ENCODE results near the gene DBF4B.
"Not testable (repeated sequence)": the region's sequence is repeated elsewhere in the genome, so short reads cannot be mapped to it uniquely, and the experiment has no call there.

DBF4B gene

GRCh38 chr17:44745301-44745700, 36.8 kb downstream of the DBF4B start:
- no peaks in the 10 kb centered on the region for H4K20me1 ChIP-seq (ENCODE audit: control insufficient read depth, insufficient read depth, low read depth, low read length)
- H3K36me3 ChIP-seq (ENCODE audit: control insufficient read depth, low read length), result peaks cover 22% of the 10 kb centered on the region
- TF ChIP-seq EZH2phosphoT487 (IDR thresholded peaks at IDR 0.05; ENCODE audit: borderline replicate concordance, low read length), result no peak
- TF ChIP-seq CTCF (IDR thresholded peaks at IDR 0.05; ENCODE audit: low read depth, low read length, poor library complexity, severe bottlenecking), result no peak
- H3K9me3 ChIP-seq (ENCODE audit: control insufficient read depth, insufficient read depth, low read length), result no peaks in the 10 kb centered on the region
- H3K27ac ChIP-seq (ENCODE audit: low read depth, low read length), result no peak overlapping the region
- H3K4me3 ChIP-seq (ENCODE audit: low read length), result no peak overlapping the region
- no peaks in the 10 kb centered on the region for H3K27me3 ChIP-seq (ENCODE audit: control insufficient read depth, low read length)
- H3K4me1 ChIP-seq (ENCODE audit: control insufficient read depth, low read length), result no peaks in the 10 kb centered on the region
- no peaks in the 10 kb centered on the region for H3K79me2 ChIP-seq (ENCODE audit: control insufficient read depth, low read length)
- no peak overlapping the region for H3K4me2 ChIP-seq (ENCODE audit: low read length)
- no peaks in the 10 kb centered on the region for H3F3A ChIP-seq (ENCODE audit: control insufficient read depth, insufficient read depth)
- H3K9me2 ChIP-seq (replicated peaks; ENCODE audit: control insufficient read depth, low read length), result no peaks in the 10 kb centered on the region

DNA sequence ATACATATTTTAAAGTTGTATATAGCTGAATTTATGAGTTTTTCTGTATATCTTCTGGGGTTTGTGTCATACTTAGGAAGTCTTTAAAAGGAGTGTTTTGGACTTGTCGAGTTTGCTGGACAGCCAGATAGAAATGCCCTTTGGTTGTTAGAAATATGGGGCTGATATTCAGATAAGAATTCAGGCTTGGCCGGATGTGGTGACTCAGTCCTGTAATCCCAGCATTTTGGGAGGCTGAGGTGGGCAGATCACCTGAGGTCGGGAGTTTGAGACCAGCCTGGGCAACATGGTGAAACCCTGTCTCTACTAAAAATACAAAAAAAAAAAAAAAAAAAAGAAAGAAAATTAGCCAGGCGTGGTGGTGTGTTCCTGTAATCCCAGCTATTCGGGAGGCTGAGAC, 37.3 kb downstream of the DBF4B start:
- H3K27ac ChIP-seq (ENCODE audit: low read depth, low read length); H3K9me3 ChIP-seq (ENCODE audit: control insufficient read depth, insufficient read depth, low read length); H3K79me2 ChIP-seq (ENCODE audit: control insufficient read depth, low read length); H3K9me2 ChIP-seq (replicated peaks; ENCODE audit: control insufficient read depth, low read length); H3F3A ChIP-seq (ENCODE audit: control insufficient read depth, insufficient read depth); H3K27me3 ChIP-seq (ENCODE audit: control insufficient read depth, low read length); H4K20me1 ChIP-seq (ENCODE audit: control insufficient read depth, insufficient read depth, low read depth, low read length); H3K4me2 ChIP-seq (ENCODE audit: low read length); H3K4me3 ChIP-seq (ENCODE audit: low read length); H3K4me1 ChIP-seq (ENCODE audit: control insufficient read depth, low read length): not testable (repeated sequence)
- peaks cover 20% of the 10 kb centered on the region for H3K36me3 ChIP-seq (ENCODE audit: control insufficient read depth, low read length)

DNA sequence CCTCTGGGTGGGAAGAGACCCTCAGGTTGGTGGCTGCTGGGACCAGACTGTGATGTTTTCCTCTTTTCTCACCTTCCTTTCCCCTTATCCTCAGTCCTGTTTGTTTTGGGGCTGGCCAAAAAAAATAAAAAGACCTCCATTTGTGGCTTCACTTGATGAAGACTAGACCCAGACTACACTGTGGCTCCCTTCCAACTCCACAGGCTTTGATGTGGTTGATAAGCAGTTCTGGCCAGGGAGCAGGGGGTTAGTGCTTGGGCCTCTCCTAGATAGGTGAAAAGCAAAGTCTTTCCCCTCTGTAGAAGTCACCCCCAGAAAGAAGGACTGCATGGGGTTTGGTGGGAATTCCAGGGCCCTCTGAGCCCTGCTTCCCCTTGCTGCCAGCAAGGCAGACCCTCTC, 39.1 kb downstream of the DBF4B start:
- Histone ChIP-seq H3K4me2 (ENCODE audit: low read length) (no peak overlapping the region), H3K4me3 (ENCODE audit: low read length) (no peak overlapping the region), H3K9me2 (replicated peaks; ENCODE audit: control insufficient read depth, low read length) (no peaks in the 10 kb centered on the region), H3K9me3 (ENCODE audit: control insufficient read depth, insufficient read depth, low read length) (no peaks in the 10 kb centered on the region), H3K27ac (ENCODE audit: low read depth, low read length) (no peak overlapping the region), H3K4me1 (ENCODE audit: control insufficient read depth, low read length) (no peaks in the 10 kb centered on the region), H3K36me3 (ENCODE audit: control insufficient read depth, low read length) (peaks cover 15% of the 10 kb centered on the region), H3K27me3 (ENCODE audit: control insufficient read depth, low read length) (no peaks in the 10 kb centered on the region), H3K79me2 (ENCODE audit: control insufficient read depth, low read length) (no peaks in the 10 kb centered on the region), H4K20me1 (ENCODE audit: control insufficient read depth, insufficient read depth, low read depth, low read length) (no peaks in the 10 kb centered on the region), H3F3A (ENCODE audit: control insufficient read depth, insufficient read depth) (no peaks in the 10 kb centered on the region)
- no peak for TF ChIP-seq CTCF (IDR thresholded peaks at IDR 0.05; ENCODE audit: low read depth, low read length, poor library complexity, severe bottlenecking)
- TF ChIP-seq EZH2phosphoT487 (IDR thresholded peaks at IDR 0.05; ENCODE audit: borderline replicate concordance, low read length), result no peak

DNA sequence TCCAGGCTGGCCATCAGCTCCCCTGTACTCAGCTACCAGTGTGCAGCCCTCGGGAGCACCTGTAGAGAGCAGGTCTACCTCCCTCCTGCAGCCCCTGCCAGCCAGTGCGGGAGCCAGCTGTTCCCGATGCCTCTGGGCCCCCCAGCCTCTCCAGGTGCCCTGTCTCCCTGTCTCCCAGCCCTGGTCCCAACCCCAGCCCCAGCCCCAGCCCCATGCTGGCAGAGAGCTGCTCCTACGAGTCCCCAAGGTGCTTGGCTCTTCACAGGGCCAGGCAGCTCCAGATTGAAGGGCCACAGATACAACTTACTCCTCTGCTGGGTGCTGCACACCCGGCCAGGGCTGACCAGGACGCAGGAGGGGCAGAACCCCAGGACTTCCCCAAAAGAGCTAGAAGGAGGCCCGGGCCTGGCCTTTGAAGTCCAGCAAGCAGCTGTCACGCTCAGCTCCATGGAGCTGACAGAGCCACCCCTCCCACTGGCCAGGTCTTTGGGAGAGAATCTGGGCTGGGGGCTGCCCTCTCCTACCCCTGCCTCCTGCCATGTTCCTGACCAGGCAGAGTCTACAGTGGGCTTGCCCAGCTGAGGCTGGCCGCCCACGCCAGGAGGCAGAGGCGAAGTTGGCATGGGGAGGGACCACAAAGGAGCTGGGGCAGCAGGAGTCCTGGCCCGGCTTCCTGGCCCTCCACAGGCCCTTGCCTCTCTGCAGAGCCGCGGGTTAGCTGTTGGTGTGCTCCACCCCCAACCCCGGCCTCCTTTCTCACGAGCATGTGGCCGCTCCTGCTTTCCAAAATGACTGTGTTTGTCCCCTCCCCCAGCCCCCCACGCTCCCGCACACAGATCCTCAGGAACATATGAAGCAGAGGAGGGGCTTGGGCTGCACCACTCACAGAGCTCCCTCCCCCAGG, 40.9 kb downstream of the DBF4B start:
- Histone ChIP-seq H3K4me1 (ENCODE audit: control insufficient read depth, low read length) (no peaks in the 10 kb centered on the region), H3K9me2 (replicated peaks; ENCODE audit: control insufficient read depth, low read length) (no peaks in the 10 kb centered on the region), H3K36me3 (ENCODE audit: control insufficient read depth, low read length) (peaks cover 15% of the 10 kb centered on the region), H4K20me1 (ENCODE audit: control insufficient read depth, insufficient read depth, low read depth, low read length) (no peaks in the 10 kb centered on the region), H3K4me3 (ENCODE audit: low read length) (no peak overlapping the region), H3K4me2 (ENCODE audit: low read length) (no peak overlapping the region), H3K9me3 (ENCODE audit: control insufficient read depth, insufficient read depth, low read length) (no peaks in the 10 kb centered on the region), H3K27ac (ENCODE audit: low read depth, low read length) (no peak overlapping the region), H3K79me2 (ENCODE audit: control insufficient read depth, low read length) (no peaks in the 10 kb centered on the region), H3F3A (ENCODE audit: control insufficient read depth, insufficient read depth) (no peaks in the 10 kb centered on the region), H3K27me3 (ENCODE audit: control insufficient read depth, low read length) (no peaks in the 10 kb centered on the region)
- TF ChIP-seq CTCF (IDR thresholded peaks at IDR 0.05; ENCODE audit: low read depth, low read length, poor library complexity, severe bottlenecking) (no peak), EZH2phosphoT487 (IDR thresholded peaks at IDR 0.05; ENCODE audit: borderline replicate concordance, low read length) (no peak)

Measured in DOHH2 (cell line).